H1 (cell line): Measurements from ENCODE around the gene CD69. TPM values are rescaled to one million over a fixed set of nuclear protein-coding genes. Genes with fewer than 3 reads are reported as not detected.

Experiments used
- CTCF ChIA-PET: fragments of 300-600 bp; sonication (Branson Sonifier 250); formaldehyde crosslinking; loops from one replicate; lab custom pipeline; 2021; ENCODE audit not compliant: partially characterized antibody; lab: Charles Lee
- POLR2A ChIA-PET: fragments of 300-600 bp; sonication (Branson Sonifier 250); formaldehyde crosslinking; loops from one replicate; lab custom pipeline; 2021; ENCODE audit warnings: inconsistent platforms; ENCODE audit not compliant: partially characterized antibody; lab: Charles Lee
- DNase-seq, 2 experiments: peaks; one replicate each; pipeline versions ENCODE4 v3.0.0 to v3.0.0-alpha.2; 2010 to 2022; ENCODE audit warnings: low spot score in 2 of 2, low read depth in 1 of 2, mixed read lengths in 1 of 2
- FAIRE-seq: peaks from 2 replicates; lab custom pipeline; 2011; peaks lifted over from hg19 to GRCh38; lab: Jason Lieb, UNC
- H2AFZ ChIP-seq: 2 replicates; pipeline ENCODE4 v1.8.1; 2012; ENCODE audit warnings: low read length, inconsistent platforms
- H2AK5ac ChIP-seq: 2 replicates; pipeline ENCODE4 v1.6.1; 2013; ENCODE audit warnings: low read depth, low read length
- H2BK120ac ChIP-seq: replicated peaks from 2 replicates; pipeline ENCODE3; 2013; ENCODE audit warnings: low read depth, low read length, inconsistent platforms
- H2BK12ac ChIP-seq: 2 replicates; pipeline ENCODE4 v1.6.1; 2013; ENCODE audit warnings: low read depth, low read length
- H2BK15ac ChIP-seq: 2 replicates; pipeline ENCODE4 v1.6.1; 2013; ENCODE audit warnings: low read length
- H2BK20ac ChIP-seq: 2 replicates; pipeline ENCODE4 v1.6.1; 2013; ENCODE audit warnings: low read length
- H2BK5ac ChIP-seq: 2 replicates; pipeline ENCODE4 v1.6.1; 2013; ENCODE audit warnings: low read depth, low read length
- H3K14ac ChIP-seq: 2 replicates; pipeline ENCODE4 v1.6.1; 2013; ENCODE audit warnings: inconsistent platforms; ENCODE audit not compliant: insufficient read length
- H3K18ac ChIP-seq: 2 replicates; pipeline ENCODE4 v1.6.1; 2013; ENCODE audit warnings: low read length; ENCODE audit errors: extremely low read depth
- H3K23ac ChIP-seq: 2 replicates; pipeline ENCODE4 v1.6.1; 2013; ENCODE audit warnings: inconsistent platforms; ENCODE audit not compliant: insufficient read length
- H3K23me2 ChIP-seq: 2 replicates; pipeline ENCODE4 v1.6.1; 2013; ENCODE audit warnings: low read depth, low read length
- H3K27ac ChIP-seq: 2 replicates; pipeline ENCODE4 v1.6.1; 2011; ENCODE audit warnings: low read depth, low read length, inconsistent platforms
- H3K27me3 ChIP-seq, 4 experiments: replicated peaks in 1 of 4; 1 replicate in 1 of 4; 2 replicates in 3 of 4; pipeline versions ENCODE4 v1.6.1 to v1.8.1; 2011 to 2013; ENCODE audit warnings: low read length in 3 of 4, mild to moderate bottlenecking in 3 of 4, inconsistent platforms in 2 of 4, mixed read lengths in 2 of 4, moderate library complexity in 1 of 4; ENCODE audit not compliant: control insufficient read depth in 3 of 4, insufficient read depth in 3 of 4; ENCODE audit errors: extremely low read depth in 1 of 4
- H3K36me3 ChIP-seq, 4 experiments: 2 replicates each; pipeline versions ENCODE4 v1.6.1 to v1.8.1; 2011 to 2013; ENCODE audit warnings: mild to moderate bottlenecking in 4 of 4, low read length in 3 of 4, moderate library complexity in 2 of 4, control low read depth in 1 of 4, inconsistent platforms in 1 of 4; ENCODE audit not compliant: insufficient read depth in 4 of 4, control insufficient read depth in 2 of 4
- H3K4ac ChIP-seq: replicated peaks from 2 replicates; pipeline ENCODE3; 2013; ENCODE audit warnings: low read length, low read depth, mixed read lengths, inconsistent platforms; ENCODE audit not compliant: insufficient read length
- H3K4me1 ChIP-seq, 4 experiments: replicated peaks in 1 of 4; 1 replicate in 1 of 4; 2 replicates in 3 of 4; pipeline versions ENCODE4 v1.6.1 to v1.8.1; 2011 to 2013; ENCODE audit warnings: low read length in 3 of 4, inconsistent platforms in 2 of 4, mixed read lengths in 1 of 4; ENCODE audit not compliant: insufficient read depth in 4 of 4, control insufficient read depth in 3 of 4
- H3K4me2 ChIP-seq, 2 experiments: 2 replicates each; pipeline versions ENCODE4 v1.6.1 to v1.8.1; 2011 to 2013; ENCODE audit warnings: low read depth in 2 of 2, low read length in 2 of 2, control low read depth in 1 of 2, inconsistent platforms in 1 of 2, mild to moderate bottlenecking in 1 of 2; ENCODE audit not compliant: insufficient read depth in 1 of 2
- H3K4me3 ChIP-seq, 4 experiments: fragments of 200-600, 300-600 bp in 1 of 4; sonication (generic), shearing (Covaris generic), sonication (Bioruptor Twin) in 1 of 4; 2 replicates each; pipeline versions ENCODE4 v1.5.1 to v1.8.1; 2011 to 2016; ENCODE audit warnings: low read length in 4 of 4, low read depth in 3 of 4, control low read depth in 2 of 4, inconsistent platforms in 2 of 4, mild to moderate bottlenecking in 2 of 4, mixed read lengths in 1 of 4, moderate library complexity in 1 of 4; ENCODE audit not compliant: insufficient read depth in 2 of 4; ENCODE audit errors: extremely low read depth in 1 of 4
- H3K56ac ChIP-seq: replicated peaks from 2 replicates; pipeline ENCODE3; 2013; ENCODE audit warnings: low read depth, mild to moderate bottlenecking, mixed read lengths, low read length, inconsistent platforms; ENCODE audit not compliant: insufficient read length
- H3K79me1 ChIP-seq: 2 replicates; pipeline ENCODE4 v1.6.1; 2013; ENCODE audit warnings: low read depth, low read length, control low read depth
- H3K79me2 ChIP-seq, 2 experiments: 2 replicates each; pipeline versions ENCODE4 v1.6.1 to v1.8.1; 2012 to 2013; ENCODE audit warnings: low read length in 2 of 2, mild to moderate bottlenecking in 2 of 2, inconsistent platforms in 1 of 2; ENCODE audit not compliant: insufficient read depth in 2 of 2, control insufficient read depth in 1 of 2
- H3K9ac ChIP-seq, 4 experiments: replicated peaks in 1 of 4; 1 replicate in 1 of 4; 2 replicates in 3 of 4; pipeline versions ENCODE4 v1.6.1 to v1.8.1; 2011 to 2013; ENCODE audit warnings: low read depth in 3 of 4, low read length in 3 of 4, control low read depth in 2 of 4, mild to moderate bottlenecking in 2 of 4, moderate library complexity in 2 of 4, inconsistent platforms in 1 of 4; ENCODE audit errors: extremely low read depth in 1 of 4
- H3K9me3 ChIP-seq, 2 experiments: 2 replicates each; pipeline versions ENCODE4 v1.6.1 to v1.8.1; 2012 to 2013; ENCODE audit warnings: mild to moderate bottlenecking in 2 of 2, moderate library complexity in 2 of 2, control low read depth in 1 of 2, inconsistent platforms in 1 of 2, low read depth in 1 of 2, low read length in 1 of 2, mixed read lengths in 1 of 2; ENCODE audit not compliant: insufficient read depth in 2 of 2
- H4K20me1 ChIP-seq, 2 experiments: replicated peaks in 1 of 2; 2 replicates each; pipeline versions ENCODE3 to v1.8.1; 2011 to 2013; ENCODE audit warnings: inconsistent platforms in 2 of 2, low read length in 2 of 2, mild to moderate bottlenecking in 1 of 2; ENCODE audit not compliant: insufficient read depth in 2 of 2, control insufficient read depth in 1 of 2
- H4K5ac ChIP-seq: 2 replicates; pipeline ENCODE4 v1.6.1; 2013; ENCODE audit warnings: low read length, low read depth, mixed read lengths, inconsistent platforms; ENCODE audit not compliant: insufficient read length
- H4K8ac ChIP-seq: 2 replicates; pipeline ENCODE4 v1.8.0; 2013; ENCODE audit warnings: mild to moderate bottlenecking, moderate library complexity, low read length, inconsistent platforms; ENCODE audit not compliant: insufficient read depth; ENCODE audit errors: extremely low read depth
- H4K91ac ChIP-seq: replicated peaks from 2 replicates; pipeline ENCODE3; 2013; ENCODE audit warnings: low read length, mixed read lengths, inconsistent platforms; ENCODE audit not compliant: insufficient read length
- CREB1 ChIP-seq: IDR thresholded peaks from 2 replicates; pipeline ENCODE4 v1.6.1; 2012; ENCODE audit warnings: inconsistent platforms
- EP300 ChIP-seq, 2 experiments: IDR thresholded peaks; 1 replicate in 1 of 2; 2 replicates in 1 of 2; pipeline ENCODE4 v1.6.1; 2011 to 2012; ENCODE audit warnings: low read depth in 2 of 2, low read length in 2 of 2, mild to moderate bottlenecking in 2 of 2, borderline replicate concordance in 1 of 2, inconsistent platforms in 1 of 2, moderate library complexity in 1 of 2
- SAP30 ChIP-seq: fragments of 300-600 bp; sonication (generic); IDR thresholded peaks from 2 replicates; pipeline ENCODE4 v1.7.1; 2012; ENCODE audit warnings: low read length, moderate library complexity, mild to moderate bottlenecking, inconsistent platforms; ENCODE audit not compliant: insufficient read depth, insufficient replicate concordance
- SP4 ChIP-seq: IDR thresholded peaks from 2 replicates; pipeline ENCODE4 v1.6.1; 2012; ENCODE audit warnings: low read length, inconsistent platforms
- WGBS, 2 experiments: shearing (Covaris generic) in 1 of 2; methylation state at CpG; one replicate each; pipeline versions ENCODE4 v1.1.6 to v1.1.7; 2013 to 2015; ENCODE audit warnings: low lambda C conversion rate in 2 of 2, mixed read lengths in 2 of 2, inconsistent platforms in 1 of 2, low coverage in 1 of 2, missing lambda C conversion rate in 1 of 2; ENCODE audit not compliant: insufficient replicate concordance in 2 of 2, insufficient coverage in 1 of 2, insufficient read length in 1 of 2; ENCODE audit errors: extremely low coverage in 1 of 2, missing lambda C conversion rate in 1 of 2; 5-methylcytosine and 5-hydroxymethylcytosine counted together
- polyA plus RNA-seq, 7 experiments: library from polyadenylated mRNA; depleted of rRNA in 3 of 7; stranded (reverse) in 5 of 7; unstranded in 2 of 7; fragments of >200 nt in 5 of 7; fragments of 200-250 nt in 2 of 7; gene quantifications; 1 replicate in 5 of 7; 2 replicates in 1 of 7; 4 replicates in 1 of 7; pipeline versions ENCODE4 v1.2.1 to v1.2.3, GENCODE V29; 2011 to 2013; ENCODE audit warnings: missing spikeins in 2 of 7, mixed read lengths in 2 of 7
- total RNA-seq: library from RNA; stranded (reverse); fragmentation: NEBNext Ultra II Directional; extraction: Animal tissue kit (Norgen Biotek cat#: 25700); gene quantifications from 2 replicates; pipeline ENCODE4 v1.2.1, GENCODE V29; 2021

Gene CD69
- total and polyA plus RNA-seq, 2 of the 8 experiments (the other 6 are each of a cell fraction or from before 2014, with no cell fraction given), result not detected

DNA sequence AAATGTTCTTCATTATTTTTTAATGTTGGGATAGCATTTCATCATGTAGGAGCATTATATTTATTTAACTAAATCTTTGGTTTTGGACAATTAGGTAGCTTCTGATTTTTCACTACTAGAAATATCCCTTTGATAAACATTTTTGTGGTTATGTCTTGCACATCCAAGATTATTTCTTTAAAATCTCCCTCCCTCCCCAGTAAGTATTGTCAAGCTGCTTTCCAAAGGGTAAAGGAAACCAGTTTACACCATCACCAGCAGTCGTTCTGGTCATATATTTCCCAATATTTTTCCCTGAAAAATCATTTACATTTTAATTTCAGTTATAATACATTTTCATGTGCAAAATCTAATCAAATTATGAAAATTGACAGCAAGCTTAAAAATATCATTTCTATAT is 11.1 kb downstream of the CD69 start:
- Histone ChIP-seq H4K20me1 (no peaks in the 10 kb centered on the region), H3K4me1 (peaks cover 0 to 4% (median 0%) of the 10 kb centered on the region in 4 experiments; a peak in 1 of 7 replicates), H3K9ac (no peak overlapping the region), H3K23me2 (no peaks in the 10 kb centered on the region), H2AFZ (no peak overlapping the region), H3K79me1 (no peaks in the 10 kb centered on the region), H3K14ac (no peak overlapping the region), H2BK15ac (no peak overlapping the region), H3K23ac (no peak overlapping the region), H3K27me3 (no peaks in the 10 kb centered on the region), H2BK5ac (no peak overlapping the region), H2BK20ac (no peak overlapping the region), H4K91ac (no peak overlapping the region), H2BK12ac (no peak overlapping the region), H3K79me2 (no peaks in the 10 kb centered on the region), H2AK5ac (no peak overlapping the region), H3K4ac (no peak overlapping the region), H4K8ac (no peak overlapping the region), H3K56ac (no peak overlapping the region), H3K18ac (no peak overlapping the region), H3K27ac (no peak overlapping the region), H3K4me2 (no peak overlapping the region), H3K4me3 (no peak overlapping the region), H3K9me3 (no peaks in the 10 kb centered on the region), H4K5ac (no peak overlapping the region), H3K36me3 (no peaks in the 10 kb centered on the region), H2BK120ac (no peak overlapping the region)
- POLR2A ChIA-PET, result interaction anchor here (0.7 kb wide), 1 partner anchor 260 kb away, joined by 3 read pairs; no protein-coding TSS in a partner anchor
- DNase-seq, result no peak
- 0% methylated on average over 1 of the region's 1 CpG; no CpG with 5 or more reads in 1 of the 2 experiments for WGBS, 2 experiments
- CTCF ChIA-PET, result interaction anchor here (0.6 to 15.3 kb wide), 40 partner anchors 9 to 1092 kb away, joined by 3 to 278 read pairs (median 4); partner anchors contain the start of genes CD69, CLEC12B and CLEC2A
- FAIRE-seq, result no peak
- TF ChIP-seq EP300 (IDR thresholded peaks at IDR 0.05; ENCODE audit: borderline replicate concordance in 1 of 2, low read depth in 2 of 2, low read length in 2 of 2) (no peak), SAP30 (no peak), CREB1 (no peak), SP4 (no peak)
